Measurements from ENCODE around the gene EIF3L.

The EIF3L gene

DNA sequence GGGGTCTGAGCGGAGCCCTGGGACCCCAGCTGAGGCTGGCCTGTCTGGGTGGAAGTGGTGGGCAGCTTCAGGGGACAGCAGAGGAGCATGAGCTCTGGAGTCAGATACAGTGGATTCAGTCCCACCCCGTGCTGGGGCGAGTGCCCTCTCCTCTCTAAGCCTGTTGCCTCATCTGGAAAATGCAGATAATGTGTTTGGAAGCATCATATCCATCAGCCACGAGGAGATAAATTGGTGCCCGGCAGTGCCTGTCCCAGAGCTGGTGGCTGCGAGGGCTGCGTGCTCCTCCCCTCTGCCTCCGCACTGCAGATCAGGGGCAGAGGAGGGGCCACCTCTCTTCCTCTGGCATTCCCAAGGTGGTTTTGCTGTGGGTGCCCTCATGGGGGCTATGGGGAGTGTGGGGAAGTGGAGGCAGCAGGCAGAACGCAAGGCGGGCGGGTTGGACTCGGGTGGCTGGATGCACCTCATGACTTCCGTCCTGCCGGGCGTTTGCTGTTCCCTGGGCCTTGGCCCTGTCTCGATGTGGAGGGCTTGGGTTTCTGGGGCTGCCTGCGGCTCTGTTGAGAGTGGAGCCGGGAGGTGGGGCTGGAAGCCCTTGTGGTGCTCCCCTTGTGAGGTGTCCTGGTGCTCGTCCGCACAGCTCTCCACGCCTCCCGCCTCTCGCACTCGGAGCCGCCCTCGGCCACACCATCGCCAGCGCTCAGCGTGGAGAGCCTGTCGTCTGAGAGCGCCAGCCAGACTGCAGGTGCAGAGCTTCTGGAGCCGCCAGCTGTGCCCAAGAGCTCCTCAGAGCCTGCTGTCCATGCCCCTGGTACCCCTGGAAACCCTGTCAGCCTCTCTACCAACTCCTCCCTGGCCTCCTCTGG, 77.8 kb downstream of the EIF3L start:
- DNase-seq (ENCODE audit: low read depth) = no peak

DNA sequence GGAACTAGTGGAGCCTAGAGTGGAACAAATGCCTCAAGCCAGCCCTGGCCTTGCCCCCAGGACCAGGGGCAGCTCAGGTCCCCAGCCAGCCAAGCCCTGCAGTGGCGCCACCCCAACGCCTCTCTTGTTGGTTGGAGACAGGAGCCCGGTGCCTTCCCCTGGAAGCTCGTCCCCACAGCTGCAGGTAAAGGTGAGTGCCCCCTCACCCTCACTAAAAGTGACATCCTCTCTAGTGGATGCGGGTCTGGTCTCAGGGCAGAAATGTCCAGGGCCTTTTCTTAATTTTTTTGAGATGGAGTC, 78.4 kb downstream of the EIF3L start:
- DNase-seq (ENCODE audit: low read depth) = no peak

DNA sequence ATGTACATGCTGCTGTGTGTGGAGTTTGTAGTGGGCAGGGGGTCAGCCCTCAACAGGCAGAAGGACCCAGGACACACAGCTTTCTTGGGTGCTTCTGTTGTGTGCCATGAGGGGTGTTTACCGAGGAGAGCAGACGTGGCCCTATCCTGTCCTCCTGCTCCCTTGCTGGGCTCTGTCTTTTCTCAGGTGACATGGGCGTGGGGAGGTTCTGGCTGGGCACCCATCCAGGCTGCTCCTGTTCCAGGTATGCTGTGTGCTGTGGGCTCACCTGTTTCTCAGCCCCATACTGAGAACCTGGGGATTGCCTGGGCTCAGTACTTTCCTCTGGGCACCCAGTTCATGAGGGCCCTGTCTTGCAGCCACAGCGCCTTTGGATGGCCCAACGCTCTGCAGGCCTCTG, 80.2 kb downstream of the EIF3L start:
- no peak for DNase-seq (ENCODE audit: low read depth)

DNA sequence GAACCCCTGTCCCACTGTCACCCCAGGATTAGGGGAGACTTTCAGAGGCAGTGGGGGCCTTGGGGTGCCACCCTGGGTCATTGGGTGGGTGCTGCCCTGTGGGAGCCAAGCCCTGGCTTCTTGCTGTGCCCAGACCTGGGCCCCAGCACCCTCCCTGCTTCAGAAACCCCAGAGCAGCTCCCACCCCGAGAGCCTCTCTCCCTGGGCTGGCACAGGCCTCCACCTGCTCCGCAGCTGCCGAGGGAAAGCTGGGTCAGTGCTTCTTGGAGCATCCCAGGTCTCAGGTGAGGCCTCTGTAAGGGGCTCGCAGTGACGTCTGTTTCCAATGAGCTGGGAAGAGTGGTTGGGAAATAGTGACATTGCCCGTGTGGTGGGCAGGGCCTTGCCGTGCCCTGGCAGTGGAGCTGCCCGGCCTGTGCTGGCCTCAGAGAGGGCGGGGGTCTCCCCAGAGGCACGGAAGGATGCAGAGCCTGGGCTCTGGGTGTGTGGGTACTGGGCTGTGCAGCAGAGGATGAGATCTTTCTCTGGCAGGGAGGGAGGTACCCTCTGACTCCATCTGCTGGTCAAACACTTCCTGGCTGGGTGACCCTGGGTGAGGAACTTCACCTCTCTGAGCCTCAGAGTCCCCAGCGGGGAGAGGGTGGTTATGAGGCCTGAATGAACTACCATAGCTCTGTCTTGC, 81.2 kb downstream of the EIF3L start:
- no peak for DNase-seq (ENCODE audit: low read depth)

DNA sequence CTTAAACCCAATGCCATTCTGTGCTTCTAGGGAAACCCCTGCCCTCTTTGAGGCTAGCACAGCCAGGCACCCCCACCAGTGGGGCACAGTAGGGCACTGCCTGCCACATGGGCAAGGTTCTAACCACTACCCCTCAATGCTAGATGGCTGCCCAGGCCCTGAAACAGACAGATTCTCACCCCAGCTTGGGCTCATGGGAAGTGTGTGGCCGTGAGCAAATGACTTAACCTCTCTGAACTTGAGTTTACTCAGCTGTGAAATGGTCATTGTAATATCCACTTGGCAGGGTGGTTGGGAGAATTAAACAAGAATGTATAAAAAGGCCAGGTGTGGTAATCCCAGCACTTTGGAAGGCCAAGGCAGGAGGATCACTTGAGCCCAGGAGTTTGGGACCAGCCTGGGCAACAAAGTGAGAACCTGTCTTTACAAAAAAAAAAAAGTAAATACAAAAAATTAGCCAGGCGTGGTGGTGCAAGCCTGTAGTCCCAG, 81.8 kb downstream of the EIF3L start:
- no peak for DNase-seq (ENCODE audit: low read depth)

DNA sequence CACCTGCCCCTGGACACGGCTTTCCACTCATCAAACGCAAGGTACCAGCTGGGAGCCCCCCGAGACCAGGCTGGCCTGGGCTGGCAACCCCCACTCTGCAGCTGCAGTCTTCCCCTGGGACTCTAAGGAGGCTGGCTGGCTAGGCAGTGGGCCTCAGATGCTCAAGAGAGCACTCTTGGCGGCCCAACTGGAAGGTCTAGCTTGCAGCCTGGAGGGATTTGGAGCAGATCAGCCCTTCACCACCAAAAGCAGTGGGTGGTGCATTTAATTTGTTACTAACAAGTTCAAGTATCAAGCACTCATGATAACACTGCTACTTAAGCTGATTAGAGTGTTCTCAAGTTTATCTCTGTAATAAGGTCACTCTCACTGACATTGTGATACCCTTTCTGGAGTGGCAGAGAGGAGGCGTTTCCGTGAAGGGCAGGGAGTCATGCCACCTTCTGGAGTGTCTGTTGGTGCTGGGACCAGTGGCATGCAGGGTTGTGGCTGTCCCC, 82.7 kb downstream of the EIF3L start:
- DNase-seq (ENCODE audit: low read depth) = no peak

DNA sequence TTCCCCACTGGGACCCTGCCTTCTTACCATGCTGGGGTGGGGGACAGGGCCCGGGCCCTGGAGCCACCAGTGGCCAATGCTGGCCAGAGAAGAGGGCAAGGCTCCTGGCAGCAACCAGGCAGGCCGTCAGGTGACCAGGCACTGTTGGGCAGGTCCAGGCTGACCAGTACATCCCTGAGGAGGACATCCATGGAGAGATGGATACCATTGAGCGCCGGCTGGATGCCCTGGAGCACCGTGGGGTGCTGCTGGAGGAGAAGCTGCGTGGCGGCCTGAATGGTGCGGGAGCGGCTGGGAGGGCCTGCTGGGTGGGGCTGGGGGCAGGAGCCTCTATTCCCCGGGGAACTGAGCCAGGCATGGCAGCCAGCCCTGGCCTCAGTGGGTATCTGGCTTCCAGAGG, 83.2 kb downstream of the EIF3L start:
- DNase-seq (ENCODE audit: low read depth) = no peak

DNA sequence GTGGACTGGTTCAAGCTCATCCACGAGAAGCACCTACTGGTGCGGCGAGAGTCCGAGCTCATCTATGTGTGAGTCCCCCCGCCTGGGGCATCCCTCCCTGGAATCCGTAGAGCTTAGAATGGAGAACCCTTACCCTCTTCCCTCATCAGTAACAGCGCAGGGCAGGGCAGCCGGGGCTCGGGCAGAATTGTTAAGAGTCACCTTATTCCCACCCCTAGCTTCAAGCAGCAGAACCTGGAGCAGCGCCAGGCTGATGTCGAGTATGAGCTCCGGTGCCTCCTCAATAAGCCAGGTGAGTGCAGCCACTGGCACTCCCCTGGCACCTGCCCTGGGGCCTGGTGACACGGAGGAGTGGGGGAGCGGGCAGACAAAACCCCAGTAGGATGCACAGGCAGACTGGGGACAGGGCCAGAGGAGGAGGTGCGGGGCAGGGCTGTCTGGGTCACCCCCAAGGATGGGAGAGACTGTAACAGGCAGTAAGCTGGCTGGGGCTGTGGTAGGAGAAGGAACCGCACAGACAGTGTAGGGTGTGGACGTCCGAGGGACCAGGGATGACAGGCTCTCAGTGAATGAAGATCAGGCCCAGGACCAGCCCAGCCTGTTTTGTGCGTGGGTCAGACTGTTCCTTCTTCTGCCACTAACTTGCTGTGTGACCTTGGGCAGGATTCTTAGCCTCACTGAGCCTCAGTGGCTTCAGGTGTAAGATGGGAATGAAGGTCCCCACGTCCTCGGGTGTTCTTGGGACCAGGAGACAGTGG, 83.8 kb downstream of the EIF3L start:
- DNase-seq (ENCODE audit: low read depth) = no peak

DNA sequence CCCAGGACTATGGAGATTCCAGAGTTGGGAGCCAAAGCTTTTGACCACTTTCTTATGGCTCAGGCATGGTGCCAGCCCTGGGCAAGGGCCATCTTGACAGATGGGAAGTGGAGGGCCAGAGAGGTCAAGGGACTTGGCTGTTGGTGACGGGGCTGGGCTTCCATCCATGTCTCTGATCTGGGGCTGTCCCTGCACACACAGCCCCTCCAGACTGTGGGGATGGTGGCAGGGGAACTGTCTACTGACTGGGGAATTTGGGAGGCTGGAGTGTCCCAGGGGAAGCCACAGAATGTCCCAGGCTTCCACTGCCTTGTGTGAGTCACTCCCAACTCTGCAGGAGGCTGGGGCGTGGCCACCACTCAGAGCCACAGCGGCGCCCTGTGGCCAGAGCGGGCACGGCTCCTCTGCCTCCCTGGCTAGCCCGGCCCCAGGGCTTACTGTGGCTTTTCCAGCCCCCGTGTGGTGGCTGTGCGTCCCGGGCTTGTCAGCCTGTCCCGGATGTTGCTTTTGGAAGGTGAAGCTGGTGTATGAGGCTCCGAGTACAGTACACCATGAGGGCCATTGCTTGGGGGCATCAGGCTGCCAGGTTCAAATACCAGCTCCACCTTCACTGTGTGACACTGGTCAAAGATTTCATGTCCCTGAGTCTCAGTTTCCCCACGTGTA, 84.6 kb downstream of the EIF3L start:
- peak; percentile 76 for DNase-seq (ENCODE audit: low read depth)

Measured in activated T-helper 9 cell treated with anti-CD3 and anti-CD28 coated beads, Interleukin-2, amount 50 U/mL, for 16 hours (primary cell).